ENCODE data around the gene CEACAM4.
"Not testable (repeated sequence)": the region's sequence is repeated elsewhere in the genome, so short reads cannot be mapped to it uniquely, and the experiment has no call there.

CEACAM4 gene

GRCh38 chr19:41589371-41589770 lies 37.5 kb downstream of the CEACAM4 start:
- no peak for DNase-seq
- in situ Hi-C loops (cut with HindIII; ENCODE audit: low pct_ligation_motif_present, low pct_unique_long_range_greater_than_20kb, low sequenced_read_pairs): no loop called here

GRCh38 chr19:41588497-41589209 lies 38.2 kb downstream of the CEACAM4 start:
- DNase-seq: peak; percentile 46
- in situ Hi-C loops (cut with HindIII; ENCODE audit: low pct_ligation_motif_present, low pct_unique_long_range_greater_than_20kb, low sequenced_read_pairs): no loop called here

- no peak for DNase-seq
- in situ Hi-C loops (cut with HindIII; ENCODE audit: low pct_ligation_motif_present, low pct_unique_long_range_greater_than_20kb, low sequenced_read_pairs): no loop called here
Measured at GRCh38 chr19:41587838-41588210, 39.0 kb downstream of the CEACAM4 start.

GRCh38 chr19:41587101-41587837 lies 39.6 kb downstream of the CEACAM4 start:
- in situ Hi-C loops (cut with HindIII; ENCODE audit: low pct_ligation_motif_present, low pct_unique_long_range_greater_than_20kb, low sequenced_read_pairs): no loop called here
- no peak for DNase-seq

DNA sequence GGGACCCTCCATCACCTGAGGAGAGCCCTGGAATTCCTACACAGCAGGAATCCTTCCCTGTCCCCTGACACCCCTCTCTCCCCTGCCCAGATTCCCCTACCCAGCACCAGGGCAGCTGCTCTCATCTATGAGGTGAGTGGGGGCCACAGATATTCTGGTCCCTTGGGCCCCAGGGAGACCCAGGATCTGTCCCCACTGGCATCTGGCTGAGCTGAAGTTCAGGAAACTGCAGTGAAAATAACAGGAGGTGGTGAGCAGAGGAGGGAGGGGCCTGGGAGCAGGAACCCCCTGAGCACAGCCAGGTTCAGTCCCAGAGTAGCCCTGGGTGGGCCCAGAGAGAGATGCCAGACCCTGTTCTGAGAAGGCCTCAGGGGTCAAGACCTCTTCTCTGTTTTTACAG lies 40.8 kb downstream of the CEACAM4 start:
- no peak for DNase-seq
- in situ Hi-C loops (cut with HindIII; ENCODE audit: low pct_ligation_motif_present, low pct_unique_long_range_greater_than_20kb, low sequenced_read_pairs): no loop called here

GRCh38 chr19:41584931-41585330 lies 41.9 kb downstream of the CEACAM4 start:
- in situ Hi-C loops (cut with HindIII; ENCODE audit: low pct_ligation_motif_present, low pct_unique_long_range_greater_than_20kb, low sequenced_read_pairs): no loop called here

GRCh38 chr19:41584260-41584810 lies 42.5 kb downstream of the CEACAM4 start:
- DNase-seq: no peak
- in situ Hi-C loops (cut with HindIII; ENCODE audit: low pct_ligation_motif_present, low pct_unique_long_range_greater_than_20kb, low sequenced_read_pairs): no loop called here

More at GRCh38 chr19:41584931-41585330, 41.9 kb downstream of the CEACAM4 start:
- no peak for DNase-seq

- in situ Hi-C loops (cut with HindIII; ENCODE audit: low pct_ligation_motif_present, low pct_unique_long_range_greater_than_20kb, low sequenced_read_pairs); DNase-seq: not testable (repeated sequence)
Measured at GRCh38 chr19:41582577-41583182, 44.2 kb downstream of the CEACAM4 start.

DNA sequence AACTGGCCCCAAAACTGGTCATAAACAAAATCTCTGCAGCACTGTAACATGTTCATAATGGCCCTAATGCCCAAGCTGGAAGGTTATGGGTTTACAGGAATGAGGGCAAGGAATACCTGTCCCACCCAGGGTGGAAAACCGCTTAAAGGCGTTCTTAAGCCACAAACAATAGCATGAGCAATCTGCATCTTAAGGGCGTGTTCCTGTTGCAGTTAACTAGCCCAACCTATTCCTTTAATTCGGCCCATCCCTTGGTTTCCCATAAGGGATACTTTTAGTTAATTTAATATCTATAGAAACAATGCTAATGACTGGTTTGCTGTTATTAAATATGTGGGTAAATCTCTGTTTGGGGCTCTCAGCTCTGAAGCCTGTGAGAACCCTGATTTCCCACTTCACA lies 45.8 kb downstream of the CEACAM4 start:
- in situ Hi-C loops (cut with HindIII; ENCODE audit: low pct_ligation_motif_present, low pct_unique_long_range_greater_than_20kb, low sequenced_read_pairs): not testable (repeated sequence)

GRCh38 chr19:41578886-41579285 lies 48.0 kb downstream of the CEACAM4 start:
- in situ Hi-C loops (cut with HindIII; ENCODE audit: low pct_ligation_motif_present, low pct_unique_long_range_greater_than_20kb, low sequenced_read_pairs): no loop called here
- DNase-seq: no peak

More for the DNA sequence above, 45.8 kb downstream of the CEACAM4 start:
- DNase-seq: not testable (repeated sequence)

GRCh38 chr19:41577833-41578232 lies 49.0 kb downstream of the CEACAM4 start:
- DNase-seq: no peak

GRCh38 chr19:41577144-41577830 lies 49.6 kb downstream of the CEACAM4 start:
- in situ Hi-C loops (cut with HindIII; ENCODE audit: low pct_ligation_motif_present, low pct_unique_long_range_greater_than_20kb, low sequenced_read_pairs): no loop called here

More at GRCh38 chr19:41577833-41578232, 49.0 kb downstream of the CEACAM4 start:
- in situ Hi-C loops (cut with HindIII; ENCODE audit: low pct_ligation_motif_present, low pct_unique_long_range_greater_than_20kb, low sequenced_read_pairs): no loop called here

DNA sequence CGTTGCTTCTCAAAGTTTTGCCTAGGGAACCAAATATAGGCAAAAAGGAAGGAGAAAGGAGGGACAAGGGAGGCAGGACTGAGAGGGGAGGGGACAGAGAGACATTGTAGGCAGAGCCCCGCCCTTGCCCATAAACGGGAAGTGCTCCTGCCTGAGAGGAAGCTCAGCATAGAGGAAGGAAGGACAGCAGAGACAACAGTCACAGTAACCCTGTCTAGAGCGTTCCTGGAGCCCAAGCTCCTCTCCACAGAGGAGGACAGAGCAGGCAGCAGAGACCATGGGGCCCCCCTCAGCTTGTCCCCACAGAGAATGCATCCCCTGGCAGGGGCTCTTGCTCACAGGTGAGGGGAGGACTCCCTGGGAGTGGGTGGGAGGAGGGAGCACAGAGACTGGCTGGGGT lies 50.9 kb downstream of the CEACAM4 start, which contains the start of gene CEACAM21:
CEACAM21 (plus strand) TSS at position 169 of the 400 bp plus-strand sequence; CDS start at position 278, 109 bp downstream.
- in situ Hi-C loops (cut with HindIII; ENCODE audit: low pct_ligation_motif_present, low pct_unique_long_range_greater_than_20kb, low sequenced_read_pairs): no loop called here
- no peak for DNase-seq

More at GRCh38 chr19:41577144-41577830, 49.6 kb downstream of the CEACAM4 start:
- DNase-seq: no peak

GRCh38 chr19:41570639-41571112 lies 56.2 kb downstream of the CEACAM4 start:
- in situ Hi-C loops (cut with HindIII; ENCODE audit: low pct_ligation_motif_present, low pct_unique_long_range_greater_than_20kb, low sequenced_read_pairs): no loop called here
- peak; percentile 69 for DNase-seq

DNA sequence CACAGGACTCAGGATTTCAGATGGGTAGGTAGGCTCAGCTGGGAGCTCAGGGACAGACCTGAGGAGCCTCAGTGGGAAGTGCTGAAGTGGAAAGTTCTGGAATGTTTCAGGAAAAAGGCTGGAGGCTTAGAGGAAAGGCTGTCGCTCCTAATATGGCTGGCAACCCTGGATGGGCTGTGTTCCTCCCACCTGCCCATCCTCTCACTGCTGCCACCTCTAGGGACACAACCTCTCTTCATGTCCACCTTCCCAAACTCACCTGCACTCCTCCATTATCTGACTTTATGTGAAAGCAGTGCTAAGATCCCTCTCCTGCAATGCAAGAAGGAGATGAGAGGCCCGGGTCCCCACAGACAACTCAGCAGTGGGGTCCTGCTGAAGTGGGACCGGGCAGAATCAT lies 56.7 kb downstream of the CEACAM4 start:
- no peak for DNase-seq
- in situ Hi-C loops (cut with HindIII; ENCODE audit: low pct_ligation_motif_present, low pct_unique_long_range_greater_than_20kb, low sequenced_read_pairs): no loop called here

- in situ Hi-C loops (cut with HindIII; ENCODE audit: low pct_ligation_motif_present, low pct_unique_long_range_greater_than_20kb, low sequenced_read_pairs): no loop called here
- DNase-seq: no peak
Measured at GRCh38 chr19:41569481-41570150, 57.3 kb downstream of the CEACAM4 start.

All from ACHN (cell line).